Measurements from ENCODE around the gene MTA2.

- TF ChIP-seq CTCF (IDR thresholded peaks at IDR 0.05): no peak
- no peak for TF ChIP-seq EZH2 (IDR thresholded peaks at IDR 0.05; ENCODE audit: borderline replicate concordance, insufficient read depth, low read depth, low read length, poor library complexity, severe bottlenecking)
Observed at GRCh38 chr11:62603072-62603408, 1.4 kb upstream of the MTA2 start.

Data from B cell (primary cell).